Upper lobe of left lung (tissue), 6 donors: ENCODE measurements around the gene BDKRB1. TPM values are rescaled to one million over a fixed set of nuclear protein-coding genes. Genes with fewer than 3 reads are reported as not detected.

Experiments
- ATAC-seq, 2 donors: fragments of 200-7000 bp; cut with Tn5 transposase; one replicate each; pipeline ENCODE4 v1.9.1; 2022; ENCODE audit warnings: mild to moderate bottlenecking in 2 of 2, moderate library complexity in 2 of 2; ENCODE audit not compliant: low FRiP score in 2 of 2
- DNase-seq, 2 donors: peaks; one replicate each; pipeline ENCODE4 v3.0.0-alpha.2; 2019 to 2020
- H3K27ac ChIP-seq, 4 donors: fragments of 200-600 bp; sonication (generic); one replicate each; pipeline ENCODE4 v1.5.1; 2016 to 2019
- H3K27me3 ChIP-seq, 4 donors: fragments of 200-600 bp; sonication (generic); one replicate each; pipeline ENCODE4 v1.5.1; 2017 to 2019
- H3K36me3 ChIP-seq, 4 donors: fragments of 200-600 bp; sonication (generic); one replicate each; pipeline ENCODE4 v1.5.1; 2016 to 2019
- H3K4me1 ChIP-seq, 4 donors: fragments of 200-600 bp; sonication (generic); one replicate each; pipeline ENCODE4 v1.5.1; 2018 to 2019
- H3K4me3 ChIP-seq, 4 donors: fragments of 200-600 bp; sonication (generic); one replicate each; pipeline ENCODE4 v1.5.1; 2017 to 2019; ENCODE audit warnings: mild to moderate bottlenecking in 2 of 4, moderate library complexity in 1 of 4
- H3K9me3 ChIP-seq, 4 donors: fragments of 200-600 bp; sonication (generic); one replicate each; pipeline ENCODE4 v1.5.1; 2018 to 2019
- CTCF ChIP-seq, 6 experiments: fragments of 450-650 bp in 4 of 6; fragments of 200-600 bp in 2 of 6; sonication (generic) in 2 of 6; IDR thresholded peaks; one replicate each; pipeline ENCODE4 v1.5.1; 2016 to 2019; ENCODE audit warnings: antibody characterized with exemption in 6 of 6
- EP300 ChIP-seq, 4 donors: sonication (generic); formaldehyde crosslinking; IDR thresholded peaks; one replicate each; pipeline ENCODE4 v1.5.1; 2017; ENCODE audit warnings: antibody characterized with exemption in 4 of 4, control low read depth in 2 of 4
- POLR2A ChIP-seq, 4 donors: fragments of 450-650 bp; IDR thresholded peaks; one replicate each; pipeline ENCODE4 v1.5.1; 2016 to 2017; ENCODE audit warnings: antibody characterized with exemption in 4 of 4, mild to moderate bottlenecking in 2 of 4
- POLR2AphosphoS5 ChIP-seq, 2 donors: sonication (generic); formaldehyde crosslinking; IDR thresholded peaks; one replicate each; pipeline ENCODE4 v1.5.1; 2017; ENCODE audit warnings: antibody characterized with exemption in 2 of 2
- WGBS, 2 donors: methylation state at CpG; one replicate each; pipeline ENCODE4 v1.1.5; 2017 to 2018; 5-methylcytosine and 5-hydroxymethylcytosine counted together
- total RNA-seq, 6 donors: library from RNA; depleted of rRNA in 4 of 6; stranded (reverse); fragments of >200 nt in 4 of 6; gene quantifications; one replicate each; pipeline versions ENCODE4 v1.1.0 to v1.2.1, GENCODE V29; 2016 to 2021
- donor health status: DM: no; HTN: no; CAD: no; lungs with moderate emphysema.
- donor health status: DM: no; HTN: yes; CAD: no; lungs with severe emphysema.

The BDKRB1 gene
- total RNA-seq, 6 donors from 2014 or later: 0.24 to 0.46 (median 0.31) TPM; not detected in 3

GRCh38 chr14:96257900-96258299 lies 1.9 kb downstream of the BDKRB1 start:
- H3K27ac ChIP-seq: no peak overlapping the region
- peaks cover 0 to 12% (median 3%) of the 10 kb centered on the region in 4 donors for H3K4me1 ChIP-seq
- no peaks in the 10 kb centered on the region for H3K27me3 ChIP-seq
- no peak for DNase-seq
- H3K4me3 ChIP-seq: no peak overlapping the region
- H3K36me3 ChIP-seq: no peaks in the 10 kb centered on the region
- H3K9me3 ChIP-seq: no peaks in the 10 kb centered on the region
- TF ChIP-seq POLR2AphosphoS5 (IDR thresholded peaks at IDR 0.05) (no peak), POLR2A (IDR thresholded peaks at IDR 0.05) (no peak), CTCF (IDR thresholded peaks at IDR 0.05) (no peak), EP300 (IDR thresholded peaks at IDR 0.05) (no peak)
- no peak for ATAC-seq

GRCh38 chr14:96260341-96260821 lies 4.4 kb downstream of the BDKRB1 start:
- Histone ChIP-seq H3K27ac (no peak overlapping the region), H3K9me3 (no peaks in the 10 kb centered on the region), H3K4me3 (no peak overlapping the region), H3K4me1 (peaks cover 0 to 12% (median 3%) of the 10 kb centered on the region in 4 donors), H3K27me3 (no peaks in the 10 kb centered on the region), H3K36me3 (no peaks in the 10 kb centered on the region)
- 33 to 36% methylated on average over 2 of the region's 2 CpGs for WGBS, 2 donors
- peak; percentile 53 to 54 for ATAC-seq
- TF ChIP-seq EP300 (IDR thresholded peaks at IDR 0.05): no peak
- no peak for TF ChIP-seq POLR2A (IDR thresholded peaks at IDR 0.05)
- no peak for TF ChIP-seq POLR2AphosphoS5 (IDR thresholded peaks at IDR 0.05)
- no peak for TF ChIP-seq CTCF (IDR thresholded peaks at IDR 0.05)
- no peak for DNase-seq

GRCh38 chr14:96261053-96261452 lies 5.0 kb downstream of the BDKRB1 start:
- WGBS, 2 donors: 48 to 49% methylated on average over 5 of the region's 5 CpGs
- ATAC-seq (no peak), DNase-seq (no peak)
- H3K27ac ChIP-seq: no peak overlapping the region
- no peaks in the 10 kb centered on the region for H3K9me3 ChIP-seq
- H3K36me3 ChIP-seq: no peaks in the 10 kb centered on the region
- no peak overlapping the region for H3K4me3 ChIP-seq
- peaks cover 0 to 12% (median 3%) of the 10 kb centered on the region in 4 donors for H3K4me1 ChIP-seq
- TF ChIP-seq POLR2A (IDR thresholded peaks at IDR 0.05) (no peak), POLR2AphosphoS5 (IDR thresholded peaks at IDR 0.05) (no peak), EP300 (IDR thresholded peaks at IDR 0.05) (no peak)
- H3K27me3 ChIP-seq: no peaks in the 10 kb centered on the region

GRCh38 chr14:96261772-96262655 lies 6.0 kb downstream of the BDKRB1 start:
- no peak for DNase-seq

More at GRCh38 chr14:96261772-96262655, 6.0 kb downstream of the BDKRB1 start:
- H3K27ac ChIP-seq: no peak overlapping the region
- TF ChIP-seq EP300 (IDR thresholded peaks at IDR 0.05): no peak
- no peak for TF ChIP-seq CTCF (IDR thresholded peaks at IDR 0.05)
- TF ChIP-seq POLR2A (IDR thresholded peaks at IDR 0.05): no peak
- no peak for TF ChIP-seq POLR2AphosphoS5 (IDR thresholded peaks at IDR 0.05)
- 76 to 87% methylated on average over 7 to 16 of the region's 16 CpGs for WGBS, 2 donors
- H3K27me3 ChIP-seq: no peaks in the 10 kb centered on the region
- no peak overlapping the region for H3K4me3 ChIP-seq
- peak in 1 of 2 donors; percentile 13 for ATAC-seq
- H3K4me1 ChIP-seq: peaks cover 0 to 12% (median 3%) of the 10 kb centered on the region in 4 donors
- no peaks in the 10 kb centered on the region for H3K9me3 ChIP-seq
- H3K36me3 ChIP-seq: no peaks in the 10 kb centered on the region
